ENCODE results near the gene TINCR.
"Not testable (repeated sequence)": the region's sequence is repeated elsewhere in the genome, so short reads cannot be mapped to it uniquely, and the experiment has no call there.

- not testable (repeated sequence) for TF ChIP-seq EZH2 (IDR thresholded peaks at IDR 0.05; ENCODE audit: low read depth)
- TF ChIP-seq, protein P1, sequence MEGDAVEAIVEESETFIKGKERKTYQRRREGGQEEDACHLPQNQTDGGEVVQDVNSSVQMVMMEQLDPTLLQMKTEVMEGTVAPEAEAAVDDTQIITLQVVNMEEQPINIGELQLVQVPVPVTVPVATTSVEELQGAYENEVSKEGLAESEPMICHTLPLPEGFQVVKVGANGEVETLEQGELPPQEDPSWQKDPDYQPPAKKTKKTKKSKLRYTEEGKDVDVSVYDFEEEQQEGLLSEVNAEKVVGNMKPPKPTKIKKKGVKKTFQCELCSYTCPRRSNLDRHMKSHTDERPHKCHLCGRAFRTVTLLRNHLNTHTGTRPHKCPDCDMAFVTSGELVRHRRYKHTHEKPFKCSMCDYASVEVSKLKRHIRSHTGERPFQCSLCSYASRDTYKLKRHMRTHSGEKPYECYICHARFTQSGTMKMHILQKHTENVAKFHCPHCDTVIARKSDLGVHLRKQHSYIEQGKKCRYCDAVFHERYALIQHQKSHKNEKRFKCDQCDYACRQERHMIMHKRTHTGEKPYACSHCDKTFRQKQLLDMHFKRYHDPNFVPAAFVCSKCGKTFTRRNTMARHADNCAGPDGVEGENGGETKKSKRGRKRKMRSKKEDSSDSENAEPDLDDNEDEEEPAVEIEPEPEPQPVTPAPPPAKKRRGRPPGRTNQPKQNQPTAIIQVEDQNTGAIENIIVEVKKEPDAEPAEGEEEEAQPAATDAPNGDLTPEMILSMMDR (conservative IDR thresholded peaks at IDR 0.05) = not testable (repeated sequence)
These were observed 30.7 kb downstream of the TINCR start for GRCh38 chr19:5536982-5537579.

Data from PC-9 (cell line).